ENCODE measurements around the gene TMEM178B. TPM values are rescaled to one million over a fixed set of nuclear protein-coding genes. Genes with fewer than 3 reads are reported as not detected.

Gene TMEM178B
- total RNA-seq, 1 experiment from 2014 or later, result not detected

- H3K4me3 Mint-ChIP-seq (ENCODE audit: unreplicated experiment), result no peak overlapping the region
- no peak for TF ChIP-seq CTCF (IDR thresholded peaks at IDR 0.05; ENCODE audit: unreplicated experiment)
- H3K36me3 Mint-ChIP-seq (ENCODE audit: insufficient read depth, unreplicated experiment), result no peaks in the 10 kb centered on the region
- H3K4me1 Mint-ChIP-seq (ENCODE audit: insufficient read depth, unreplicated experiment), result no peaks in the 10 kb centered on the region
- DNase-seq (ENCODE audit: unreplicated experiment), result peak; percentile 61
- no TSS peak for BruUV-seq (replicated peaks)
- no peak overlapping the region for H3K27ac Mint-ChIP-seq (ENCODE audit: low read depth, unreplicated experiment)
- intact Hi-C loops (cut with micrococcal nuclease), result no loop called here
- ChIA-PET CTCF (no interaction called here), POLR2A (no interaction called here)
- H3K27me3 Mint-ChIP-seq (ENCODE audit: insufficient read depth, unreplicated experiment), result no peaks in the 10 kb centered on the region
- H3K9me3 Mint-ChIP-seq (ENCODE audit: unreplicated experiment), result peaks cover 30% of the 10 kb centered on the region
Observed at GRCh38 chr7:141463986-141464385, 390.1 kb downstream of the TMEM178B start.

- CTCF ChIA-PET, result no interaction called here
- Mint-ChIP-seq H3K36me3 (ENCODE audit: insufficient read depth, unreplicated experiment) (no peaks in the 10 kb centered on the region), H3K27me3 (ENCODE audit: insufficient read depth, unreplicated experiment) (no peaks in the 10 kb centered on the region), H3K4me1 (ENCODE audit: insufficient read depth, unreplicated experiment) (no peaks in the 10 kb centered on the region), H3K9me3 (ENCODE audit: unreplicated experiment) (peaks cover 30% of the 10 kb centered on the region), H3K27ac (ENCODE audit: low read depth, unreplicated experiment) (no peak overlapping the region), H3K4me3 (ENCODE audit: unreplicated experiment) (no peak overlapping the region)
- intact Hi-C loops (cut with micrococcal nuclease), result no loop called here
- DNase-seq (ENCODE audit: unreplicated experiment), result no peak
- POLR2A ChIA-PET, result no interaction called here
- TF ChIP-seq CTCF (IDR thresholded peaks at IDR 0.05; ENCODE audit: unreplicated experiment), result no peak
- BruUV-seq (replicated peaks), result no TSS peak
Observed at GRCh38 chr7:141464551-141464950, 390.7 kb downstream of the TMEM178B start.

GRCh38 chr7:141466151-141466904 is 392.5 kb downstream of the TMEM178B start:
- DNase-seq (ENCODE audit: unreplicated experiment), result no peak
- ChIA-PET CTCF (no interaction called here), POLR2A (no interaction called here)
- no TSS peak for BruUV-seq (replicated peaks)
- no peak overlapping the region for H3K27ac Mint-ChIP-seq (ENCODE audit: low read depth, unreplicated experiment)
- H3K4me1 Mint-ChIP-seq (ENCODE audit: insufficient read depth, unreplicated experiment), result no peaks in the 10 kb centered on the region
- peaks cover 39% of the 10 kb centered on the region for H3K9me3 Mint-ChIP-seq (ENCODE audit: unreplicated experiment)
- intact Hi-C loops (cut with micrococcal nuclease), result no loop called here
- no peaks in the 10 kb centered on the region for H3K27me3 Mint-ChIP-seq (ENCODE audit: insufficient read depth, unreplicated experiment)
- no peak for TF ChIP-seq CTCF (IDR thresholded peaks at IDR 0.05; ENCODE audit: unreplicated experiment)
- H3K36me3 Mint-ChIP-seq (ENCODE audit: insufficient read depth, unreplicated experiment), result no peaks in the 10 kb centered on the region
- H3K4me3 Mint-ChIP-seq (ENCODE audit: unreplicated experiment), result no peak overlapping the region

- no peak for TF ChIP-seq CTCF (IDR thresholded peaks at IDR 0.05; ENCODE audit: unreplicated experiment)
- Mint-ChIP-seq H3K9me3 (ENCODE audit: unreplicated experiment) (peaks cover 48% of the 10 kb centered on the region), H3K27me3 (ENCODE audit: insufficient read depth, unreplicated experiment) (no peaks in the 10 kb centered on the region), H3K36me3 (ENCODE audit: insufficient read depth, unreplicated experiment) (no peaks in the 10 kb centered on the region), H3K27ac (ENCODE audit: low read depth, unreplicated experiment) (no peak overlapping the region), H3K4me3 (ENCODE audit: unreplicated experiment) (no peak overlapping the region), H3K4me1 (ENCODE audit: insufficient read depth, unreplicated experiment) (no peaks in the 10 kb centered on the region)
- no peak for DNase-seq (ENCODE audit: unreplicated experiment)
- ChIA-PET POLR2A (no interaction called here), CTCF (no interaction called here)
- no TSS peak for BruUV-seq (replicated peaks)
- intact Hi-C loops (cut with micrococcal nuclease), result no loop called here
Observed at GRCh38 chr7:141468341-141468740, 394.5 kb downstream of the TMEM178B start.
